Osteoblast (primary cell): ENCODE measurements around the gene POMT2. TPM values are rescaled to one million over a fixed set of nuclear protein-coding genes. Genes with fewer than 3 reads are reported as not detected.

Source experiments
- DNase-seq: peaks from one replicate; pipeline ENCODE4 v3.0.0; 2011; ENCODE audit warnings: low spot score, mixed read lengths; ENCODE audit not compliant: insufficient read length; ENCODE audit errors: missing footprints
- H2AFZ ChIP-seq: 2 replicates; pipeline ENCODE4 v1.6.0; 2011; ENCODE audit warnings: mild to moderate bottlenecking, low read length
- H3K27ac ChIP-seq: 2 replicates; pipeline ENCODE4 v1.5.1; 2011; ENCODE audit warnings: mild to moderate bottlenecking, low read depth, low read length, moderate library complexity
- H3K27me3 ChIP-seq: 2 replicates; pipeline ENCODE4 v1.6.0; 2012; ENCODE audit warnings: mild to moderate bottlenecking, control low read depth, inconsistent platforms, low read length, moderate library complexity; ENCODE audit not compliant: insufficient read depth
- H3K36me3 ChIP-seq: 2 replicates; pipeline ENCODE4 v1.5.1; 2011; ENCODE audit warnings: mild to moderate bottlenecking, low read length, control low read depth, moderate library complexity; ENCODE audit not compliant: insufficient read depth
- H3K4me1 ChIP-seq: 2 replicates; pipeline ENCODE4 v1.5.1; 2011; ENCODE audit warnings: mild to moderate bottlenecking, low read length, control low read depth, moderate library complexity; ENCODE audit not compliant: insufficient read depth
- H3K4me2 ChIP-seq: 2 replicates; pipeline ENCODE4 v1.6.0; 2011; ENCODE audit warnings: mild to moderate bottlenecking, low read length; ENCODE audit not compliant: insufficient read depth
- H3K4me3 ChIP-seq: fragments of 200-600 bp; sonication (generic); 3 replicates; pipeline ENCODE4 v1.5.1; 2012; ENCODE audit warnings: mild to moderate bottlenecking, low read length, inconsistent platforms; ENCODE audit not compliant: insufficient read depth
- H3K79me2 ChIP-seq: 2 replicates; pipeline ENCODE4 v1.6.0; 2012; ENCODE audit warnings: mild to moderate bottlenecking, low read length, control low read depth, inconsistent platforms; ENCODE audit not compliant: insufficient read depth
- H3K9me3 ChIP-seq: 2 replicates; pipeline ENCODE4 v1.5.1; 2011; ENCODE audit warnings: low read depth, low read length, control low read depth
- H4K20me1 ChIP-seq: 2 replicates; pipeline ENCODE4 v1.6.0; 2012; ENCODE audit warnings: mild to moderate bottlenecking, low read length, control low read depth; ENCODE audit not compliant: insufficient read depth
- CTCF ChIP-seq: IDR thresholded peaks from 2 replicates; pipeline ENCODE4 v1.5.1; 2011; ENCODE audit warnings: mild to moderate bottlenecking, low read depth, low read length, moderate library complexity; ENCODE audit errors: extremely low read depth
- total RNA-seq: library from RNA; depleted of rRNA; stranded (reverse); fragments of >200 nt; gene quantifications from 2 replicates; pipeline ENCODE4 v1.2.3, GENCODE V29; 2012

Gene POMT2
- total RNA-seq, 1 donor = 11.6 TPM

GRCh38 chr14:77316872-77317301, 3.8 kb downstream of the POMT2 start:
- H3K27me3 ChIP-seq = no peaks in the 10 kb centered on the region
- no peak overlapping the region for H2AFZ ChIP-seq
- peaks cover 14% of the 10 kb centered on the region for H4K20me1 ChIP-seq
- peaks cover 21% of the 10 kb centered on the region for H3K4me1 ChIP-seq
- no peak overlapping the region for H3K4me3 ChIP-seq
- no peak for TF ChIP-seq CTCF
- no peak overlapping the region for H3K4me2 ChIP-seq
- H3K36me3 ChIP-seq = no peaks in the 10 kb centered on the region
- H3K9me3 ChIP-seq = no peaks in the 10 kb centered on the region
- no peak for DNase-seq
- peaks cover 59% of the 10 kb centered on the region for H3K79me2 ChIP-seq
- no peak overlapping the region for H3K27ac ChIP-seq

- peaks cover 19% of the 10 kb centered on the region for H3K4me1 ChIP-seq
- no peak for TF ChIP-seq CTCF
- peaks cover 14% of the 10 kb centered on the region for H4K20me1 ChIP-seq
- no peak overlapping the region for H3K27ac ChIP-seq
- no peak overlapping the region for H3K4me3 ChIP-seq
- no peak overlapping the region for H2AFZ ChIP-seq
- H3K27me3 ChIP-seq = no peaks in the 10 kb centered on the region
- H3K79me2 ChIP-seq = peaks cover 65% of the 10 kb centered on the region
- H3K9me3 ChIP-seq = no peaks in the 10 kb centered on the region
- DNase-seq = no peak
- no peak overlapping the region for H3K4me2 ChIP-seq
- no peaks in the 10 kb centered on the region for H3K36me3 ChIP-seq
Observed at GRCh38 chr14:77316195-77316505, 4.5 kb downstream of the POMT2 start.

- Histone ChIP-seq H3K9me3 (no peaks in the 10 kb centered on the region), H3K27me3 (no peaks in the 10 kb centered on the region), H3K36me3 (no peaks in the 10 kb centered on the region), H3K27ac (peak overlapping the region; percentile 32), H3K4me2 (no peak overlapping the region), H3K79me2 (peaks cover 61% of the 10 kb centered on the region), H2AFZ (no peak overlapping the region), H3K4me3 (no peak overlapping the region), H4K20me1 (peaks cover 14% of the 10 kb centered on the region), H3K4me1 (peaks cover 16% of the 10 kb centered on the region)
- no peak for TF ChIP-seq CTCF
- no peak for DNase-seq
Observed at GRCh38 chr14:77314539-77315457, 5.9 kb downstream of the POMT2 start.

- Histone ChIP-seq H3K27ac (peak overlapping the region; percentile 32), H3K4me2 (peak overlapping the region; percentile 20), H3K9me3 (no peaks in the 10 kb centered on the region), H2AFZ (no peak overlapping the region), H3K4me1 (peaks cover 12% of the 10 kb centered on the region), H3K36me3 (no peaks in the 10 kb centered on the region), H3K79me2 (peaks cover 53% of the 10 kb centered on the region), H3K4me3 (no peak overlapping the region), H4K20me1 (peaks cover 14% of the 10 kb centered on the region), H3K27me3 (no peaks in the 10 kb centered on the region)
- no peak for TF ChIP-seq CTCF
- DNase-seq = peak; percentile 91
Observed at GRCh38 chr14:77314043-77314442, 6.6 kb downstream of the POMT2 start.
